MM.1S (cell line): ENCODE results near the gene ZNF684.

Source experiments
- EZH2 ChIP-seq: fragments of 300-600 bp; sonication (generic); optimal IDR thresholded peaks from 2 replicates; pipeline ENCODE3; 2017; ENCODE audit warnings: low read depth, mild to moderate bottlenecking, antibody characterized with exemption, low read length, mixed read lengths
- EZH2phosphoT487 ChIP-seq: fragments of 300-600 bp; sonication (generic); IDR thresholded peaks from 2 replicates; pipeline ENCODE4 v1.6.1; 2018; ENCODE audit warnings: antibody characterized with exemption, low read length
- TF ChIP-seq, protein P1 (sequence below): fragments of 300-600 bp; sonication (generic); IDR thresholded peaks from 2 replicates; pipeline ENCODE4 v1.5.1; 2016; ENCODE audit warnings: antibody characterized with exemption, low read length, mixed read lengths

DNA sequence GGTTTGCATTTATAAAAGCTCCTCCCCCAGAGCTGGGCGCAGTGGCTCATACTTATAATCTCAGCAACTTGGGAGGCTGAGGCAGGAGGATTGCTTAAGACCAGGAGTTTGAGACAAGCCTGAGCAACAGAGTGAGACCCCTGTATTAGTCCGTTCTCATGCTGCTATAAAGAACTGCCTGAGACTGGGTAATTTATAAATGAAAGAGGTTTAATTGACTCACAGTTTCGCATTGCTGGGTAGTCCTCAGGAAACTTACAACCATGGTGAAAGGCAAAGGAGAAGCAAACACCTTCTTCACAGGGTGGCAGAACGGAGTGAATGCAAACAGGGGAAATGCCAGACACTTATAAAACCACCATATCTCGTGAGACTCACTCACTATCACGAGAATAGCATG, 52.5 kb downstream of the ZNF684 start:
- TF ChIP-seq, protein P1, sequence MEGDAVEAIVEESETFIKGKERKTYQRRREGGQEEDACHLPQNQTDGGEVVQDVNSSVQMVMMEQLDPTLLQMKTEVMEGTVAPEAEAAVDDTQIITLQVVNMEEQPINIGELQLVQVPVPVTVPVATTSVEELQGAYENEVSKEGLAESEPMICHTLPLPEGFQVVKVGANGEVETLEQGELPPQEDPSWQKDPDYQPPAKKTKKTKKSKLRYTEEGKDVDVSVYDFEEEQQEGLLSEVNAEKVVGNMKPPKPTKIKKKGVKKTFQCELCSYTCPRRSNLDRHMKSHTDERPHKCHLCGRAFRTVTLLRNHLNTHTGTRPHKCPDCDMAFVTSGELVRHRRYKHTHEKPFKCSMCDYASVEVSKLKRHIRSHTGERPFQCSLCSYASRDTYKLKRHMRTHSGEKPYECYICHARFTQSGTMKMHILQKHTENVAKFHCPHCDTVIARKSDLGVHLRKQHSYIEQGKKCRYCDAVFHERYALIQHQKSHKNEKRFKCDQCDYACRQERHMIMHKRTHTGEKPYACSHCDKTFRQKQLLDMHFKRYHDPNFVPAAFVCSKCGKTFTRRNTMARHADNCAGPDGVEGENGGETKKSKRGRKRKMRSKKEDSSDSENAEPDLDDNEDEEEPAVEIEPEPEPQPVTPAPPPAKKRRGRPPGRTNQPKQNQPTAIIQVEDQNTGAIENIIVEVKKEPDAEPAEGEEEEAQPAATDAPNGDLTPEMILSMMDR, result no peak
- TF ChIP-seq EZH2, result no peak
- TF ChIP-seq EZH2phosphoT487, result no peak
